ENCODE data around the gene C2orf72.

DNA sequence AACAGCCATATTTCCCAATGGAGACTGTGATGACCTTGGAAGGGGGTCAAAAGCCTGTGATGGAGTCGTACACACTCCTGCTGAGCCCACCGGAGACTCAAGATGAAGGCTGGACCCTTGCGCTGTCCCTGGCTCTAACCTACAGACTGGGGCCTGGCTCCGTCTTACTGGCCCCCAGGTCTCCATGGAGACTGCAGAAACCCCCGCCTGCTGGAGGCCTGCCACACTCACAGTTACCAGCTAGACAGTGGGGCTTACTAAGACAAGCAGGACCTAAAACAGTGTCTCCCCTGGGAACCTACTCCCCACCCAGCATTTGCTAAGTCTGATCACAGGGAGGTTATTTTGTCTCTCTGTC, 9.6 kb downstream of the C2orf72 start:
- TF ChIP-seq, protein P1, sequence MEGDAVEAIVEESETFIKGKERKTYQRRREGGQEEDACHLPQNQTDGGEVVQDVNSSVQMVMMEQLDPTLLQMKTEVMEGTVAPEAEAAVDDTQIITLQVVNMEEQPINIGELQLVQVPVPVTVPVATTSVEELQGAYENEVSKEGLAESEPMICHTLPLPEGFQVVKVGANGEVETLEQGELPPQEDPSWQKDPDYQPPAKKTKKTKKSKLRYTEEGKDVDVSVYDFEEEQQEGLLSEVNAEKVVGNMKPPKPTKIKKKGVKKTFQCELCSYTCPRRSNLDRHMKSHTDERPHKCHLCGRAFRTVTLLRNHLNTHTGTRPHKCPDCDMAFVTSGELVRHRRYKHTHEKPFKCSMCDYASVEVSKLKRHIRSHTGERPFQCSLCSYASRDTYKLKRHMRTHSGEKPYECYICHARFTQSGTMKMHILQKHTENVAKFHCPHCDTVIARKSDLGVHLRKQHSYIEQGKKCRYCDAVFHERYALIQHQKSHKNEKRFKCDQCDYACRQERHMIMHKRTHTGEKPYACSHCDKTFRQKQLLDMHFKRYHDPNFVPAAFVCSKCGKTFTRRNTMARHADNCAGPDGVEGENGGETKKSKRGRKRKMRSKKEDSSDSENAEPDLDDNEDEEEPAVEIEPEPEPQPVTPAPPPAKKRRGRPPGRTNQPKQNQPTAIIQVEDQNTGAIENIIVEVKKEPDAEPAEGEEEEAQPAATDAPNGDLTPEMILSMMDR (conservative IDR thresholded peaks at IDR 0.05; ENCODE audit: low read depth, low read length): no peak
- no peak for TF ChIP-seq EZH2phosphoT487 (IDR thresholded peaks at IDR 0.05; ENCODE audit: borderline replicate concordance, low read length)
